Activated CD4-positive, alpha-beta T cell treated with anti-CD3 and anti-CD28 coated beads, Interleukin-2, amount 10 ng/mL, durations not matched to agents 7 days and 5 days (primary cell): ENCODE data around the gene FAM83D. TPM values are rescaled to one million over a fixed set of nuclear protein-coding genes. Genes with fewer than 3 reads are reported as not detected.

Experiments
- CTCF ChIA-PET: fragments of 350-600 bp; sonication (Branson Sonifier 250); formaldehyde crosslinking; loops from one replicate; lab custom pipeline; 2021; ENCODE audit warnings: antibody characterized with exemption; lab: Charles Lee
- POLR2A ChIA-PET: fragments of 350-600 bp; sonication (Branson Sonifier 250); formaldehyde crosslinking; loops from one replicate; lab custom pipeline; 2021; ENCODE audit warnings: antibody characterized with exemption; lab: Charles Lee
- DNase-seq: peaks from one replicate; pipeline ENCODE4 v3.0.0-alpha.2; 2020
- H3K27ac Mint-ChIP-seq: one replicate; pipeline ENCODE4 v1.8.0; 2021; ENCODE audit warnings: mild to moderate bottlenecking, moderate library complexity, mixed read lengths
- H3K27me3 Mint-ChIP-seq: one replicate; pipeline ENCODE4 v1.8.0; 2021; ENCODE audit warnings: mixed read lengths
- H3K36me3 Mint-ChIP-seq: one replicate; pipeline ENCODE4 v1.8.0; 2021; ENCODE audit warnings: low read depth, mixed read lengths
- H3K4me1 Mint-ChIP-seq: one replicate; pipeline ENCODE4 v1.8.0; 2021; ENCODE audit warnings: mixed read lengths
- H3K4me3 Mint-ChIP-seq: one replicate; pipeline ENCODE4 v1.8.0; 2021; ENCODE audit warnings: mild to moderate bottlenecking, moderate library complexity, mixed read lengths
- H3K9me3 Mint-ChIP-seq: one replicate; pipeline ENCODE4 v1.8.0; 2021; ENCODE audit warnings: mixed read lengths
- total RNA-seq, 2 experiments: library from RNA; stranded (reverse); gene quantifications; one replicate each; pipeline ENCODE4 v1.2.3, GENCODE V29; 2021

Gene FAM83D
- total RNA-seq, 2 experiments from 2014 or later = 22.5 to 22.6 TPM

- H3K9me3 Mint-ChIP-seq = no peaks in the 10 kb centered on the region
- ChIA-PET POLR2A (interaction anchor here (0.6 to 1.0 kb wide), 4 partner anchors 11 to 52 kb away, joined by 3 to 6 read pairs (median 3); partner anchors contain the start of gene FAM83D), CTCF (interaction anchor here (0.9 to 3.3 kb wide), 12 partner anchors 9 to 157 kb away, joined by 3 to 17 read pairs (median 4); partner anchors contain the start of genes FAM83D and PPP1R16B)
- peak within 1 kb of the TSS; percentile 80 for H3K4me3 Mint-ChIP-seq
- H3K27me3 Mint-ChIP-seq = no peaks in the 10 kb centered on the region
- DNase-seq = peak; percentile 97
- peaks cover 31% of the 10 kb centered on the region for H3K4me1 Mint-ChIP-seq
- peaks cover 5% of the 10 kb centered on the region for H3K36me3 Mint-ChIP-seq
- peak within 1 kb of the TSS; percentile 94 for H3K27ac Mint-ChIP-seq
These were observed 36.1 kb downstream of the FAM83D start, which contains the start of gene DHX35 for GRCh38 chr20:38962044-38962927. DHX35 (plus strand) TSS chr20:38962344; CDS start chr20:38962368, 24 bp downstream.

GRCh38 chr20:38962928-38963401 lies 36.7 kb downstream of the FAM83D start:
- Mint-ChIP-seq H3K27me3 (no peaks in the 10 kb centered on the region), H3K9me3 (no peaks in the 10 kb centered on the region), H3K36me3 (peaks cover 5% of the 10 kb centered on the region), H3K4me1 (peaks cover 31% of the 10 kb centered on the region), H3K4me3 (peak overlapping the region; percentile 80), H3K27ac (peak overlapping the region; percentile 79)
- ChIA-PET CTCF (interaction anchor here (1.1 to 3.3 kb wide), 7 partner anchors 17 to 87 kb away, joined by 3 to 17 read pairs (median 5); no protein-coding TSS in a partner anchor), POLR2A (interaction anchor here (1.0 kb wide), 1 partner anchor 37 kb away, joined by 6 read pairs; the partner anchor contains the start of gene FAM83D)
- no peak for DNase-seq

- ChIA-PET POLR2A (no interaction called here), CTCF (interaction anchor here (0.6 to 3.3 kb wide), 5 partner anchors 30 to 86 kb away, joined by 3 to 17 read pairs (median 3); no protein-coding TSS in a partner anchor)
- H3K36me3 Mint-ChIP-seq = peaks cover 5% of the 10 kb centered on the region
- no peak overlapping the region for H3K27ac Mint-ChIP-seq
- no peaks in the 10 kb centered on the region for H3K27me3 Mint-ChIP-seq
- H3K4me3 Mint-ChIP-seq = no peak overlapping the region
- DNase-seq = no peak
- no peaks in the 10 kb centered on the region for H3K9me3 Mint-ChIP-seq
- peaks cover 31% of the 10 kb centered on the region for H3K4me1 Mint-ChIP-seq
These were observed 37.5 kb downstream of the FAM83D start for GRCh38 chr20:38963745-38964144.

- POLR2A ChIA-PET = no interaction called here
These were observed 39.0 kb downstream of the FAM83D start for GRCh38 chr20:38965264-38965663.

GRCh38 chr20:38968090-38968489 lies 41.9 kb downstream of the FAM83D start:
- ChIA-PET CTCF (no interaction called here), POLR2A (no interaction called here)

More at GRCh38 chr20:38965264-38965663, 39.0 kb downstream of the FAM83D start:
- Mint-ChIP-seq H3K27me3 (no peaks in the 10 kb centered on the region), H3K27ac (no peak overlapping the region), H3K4me3 (no peak overlapping the region), H3K9me3 (no peaks in the 10 kb centered on the region), H3K4me1 (peaks cover 31% of the 10 kb centered on the region), H3K36me3 (peaks cover 7% of the 10 kb centered on the region)
- DNase-seq = no peak
- CTCF ChIA-PET = interaction anchor here (0.7 kb wide), 1 partner anchor 15 kb away, joined by 5 read pairs; no protein-coding TSS in a partner anchor

GRCh38 chr20:38969708-38970107 lies 43.5 kb downstream of the FAM83D start:
- Mint-ChIP-seq H3K4me1 (peaks cover 11% of the 10 kb centered on the region), H3K9me3 (no peaks in the 10 kb centered on the region), H3K4me3 (no peak overlapping the region), H3K27me3 (no peaks in the 10 kb centered on the region), H3K36me3 (peaks cover 15% of the 10 kb centered on the region), H3K27ac (no peak overlapping the region)
- no peak for DNase-seq
- ChIA-PET CTCF (no interaction called here), POLR2A (no interaction called here)

More at GRCh38 chr20:38968090-38968489, 41.9 kb downstream of the FAM83D start:
- Mint-ChIP-seq H3K27ac (no peak overlapping the region), H3K4me1 (peaks cover 19% of the 10 kb centered on the region), H3K4me3 (no peak overlapping the region), H3K9me3 (no peaks in the 10 kb centered on the region), H3K36me3 (peaks cover 8% of the 10 kb centered on the region), H3K27me3 (no peaks in the 10 kb centered on the region)
- no peak for DNase-seq

- H3K4me3 Mint-ChIP-seq = no peak overlapping the region
- H3K27me3 Mint-ChIP-seq = no peaks in the 10 kb centered on the region
- CTCF ChIA-PET = no interaction called here
- H3K27ac Mint-ChIP-seq = no peak overlapping the region
- no peak for DNase-seq
- POLR2A ChIA-PET = no interaction called here
- peaks cover 8% of the 10 kb centered on the region for H3K4me1 Mint-ChIP-seq
- peaks cover 17% of the 10 kb centered on the region for H3K36me3 Mint-ChIP-seq
- H3K9me3 Mint-ChIP-seq = no peaks in the 10 kb centered on the region
These were observed 44.1 kb downstream of the FAM83D start for GRCh38 chr20:38970302-38970701.

- Mint-ChIP-seq H3K27ac (no peak overlapping the region), H3K27me3 (no peaks in the 10 kb centered on the region), H3K4me1 (peaks cover 8% of the 10 kb centered on the region), H3K36me3 (peaks cover 17% of the 10 kb centered on the region), H3K9me3 (no peaks in the 10 kb centered on the region), H3K4me3 (no peak overlapping the region)
- ChIA-PET POLR2A (no interaction called here), CTCF (no interaction called here)
- no peak for DNase-seq
These were observed 46.9 kb downstream of the FAM83D start for GRCh38 chr20:38973107-38973506.

- H3K36me3 Mint-ChIP-seq = peaks cover 17% of the 10 kb centered on the region
- no peaks in the 10 kb centered on the region for H3K9me3 Mint-ChIP-seq
- ChIA-PET CTCF (no interaction called here), POLR2A (no interaction called here)
- no peaks in the 10 kb centered on the region for H3K27me3 Mint-ChIP-seq
- no peak for DNase-seq
- H3K4me3 Mint-ChIP-seq = no peak overlapping the region
- peaks cover 8% of the 10 kb centered on the region for H3K4me1 Mint-ChIP-seq
- H3K27ac Mint-ChIP-seq = no peak overlapping the region
These were observed 47.4 kb downstream of the FAM83D start for GRCh38 chr20:38973645-38974044.

GRCh38 chr20:38975539-38976120 lies 49.4 kb downstream of the FAM83D start:
- CTCF ChIA-PET = interaction anchor here (0.7 kb wide), 1 partner anchor 9 kb away, joined by 3 read pairs; no protein-coding TSS in a partner anchor
- POLR2A ChIA-PET = no interaction called here
- Mint-ChIP-seq H3K9me3 (no peaks in the 10 kb centered on the region), H3K4me1 (peaks cover 8% of the 10 kb centered on the region), H3K27ac (no peak overlapping the region), H3K27me3 (no peaks in the 10 kb centered on the region), H3K4me3 (no peak overlapping the region), H3K36me3 (peaks cover 14% of the 10 kb centered on the region)
- no peak for DNase-seq

GRCh38 chr20:38979434-38979833 lies 53.2 kb downstream of the FAM83D start:
- no peak overlapping the region for H3K4me3 Mint-ChIP-seq
- no peaks in the 10 kb centered on the region for H3K9me3 Mint-ChIP-seq
- H3K27me3 Mint-ChIP-seq = no peaks in the 10 kb centered on the region
- H3K36me3 Mint-ChIP-seq = peaks cover 12% of the 10 kb centered on the region
- CTCF ChIA-PET = interaction anchor here (0.9 to 1.1 kb wide), 2 partner anchors 17 to 101 kb away, joined by 3 to 5 read pairs; partner anchors contain the start of gene DHX35
- H3K4me1 Mint-ChIP-seq = peaks cover 11% of the 10 kb centered on the region
- POLR2A ChIA-PET = interaction anchor here (0.9 kb wide), 1 partner anchor 17 kb away, joined by 3 read pairs; the partner anchor contains the start of gene DHX35
- no peak overlapping the region for H3K27ac Mint-ChIP-seq
- DNase-seq = no peak

GRCh38 chr20:38979842-38980241 lies 53.6 kb downstream of the FAM83D start:
- DNase-seq = no peak
- H3K9me3 Mint-ChIP-seq = no peaks in the 10 kb centered on the region
- POLR2A ChIA-PET = interaction anchor here (0.9 kb wide), 1 partner anchor 18 kb away, joined by 3 read pairs; the partner anchor contains the start of gene DHX35
- H3K4me1 Mint-ChIP-seq = peaks cover 8% of the 10 kb centered on the region
- H3K36me3 Mint-ChIP-seq = peaks cover 9% of the 10 kb centered on the region
- no peak overlapping the region for H3K4me3 Mint-ChIP-seq
- H3K27ac Mint-ChIP-seq = no peak overlapping the region
- CTCF ChIA-PET = interaction anchor here (0.9 to 1.1 kb wide), 3 partner anchors 15 to 101 kb away, joined by 3 to 5 read pairs (median 5); partner anchors contain the start of gene DHX35
- no peaks in the 10 kb centered on the region for H3K27me3 Mint-ChIP-seq
